Brain microvascular endothelial cell (primary cell): ENCODE results near the gene DHDH.

ENCODE experiments used
- DNase-seq: peaks from one replicate; pipeline ENCODE4 v3.0.0-alpha.2; 2020
- H3K27ac ChIP-seq: fragments of 250-450 bp; sonication (Bioruptor Pico); 2 replicates; pipeline ENCODE4 v1.5.1; 2020; ENCODE audit warnings: mild to moderate bottlenecking, moderate library complexity
- H3K27me3 ChIP-seq: fragments of 250-450 bp; sonication (Bioruptor Pico); replicated peaks from 2 replicates; pipeline ENCODE4 v1.5.1; 2020; ENCODE audit warnings: mild to moderate bottlenecking
- H3K36me3 ChIP-seq: fragments of 250-450 bp; sonication (Bioruptor Pico); replicated peaks from 2 replicates; pipeline ENCODE4 v1.5.1; 2020; ENCODE audit warnings: mild to moderate bottlenecking
- H3K4me3 ChIP-seq: 2 replicates; pipeline ENCODE4 v1.5.1; 2011; ENCODE audit warnings: low read depth, mild to moderate bottlenecking, control low read depth, low read length, moderate library complexity
- CTCF ChIP-seq: IDR thresholded peaks from 2 replicates; pipeline ENCODE4 v1.5.1; 2011; ENCODE audit warnings: low read depth, mild to moderate bottlenecking, moderate library complexity, low read length, control low read depth, inconsistent platforms; ENCODE audit errors: missing control alignments
- in situ Hi-C: cut with HindIII; loops from 2 replicates; pipeline ENCODE4 v1.10.0; 2017; ENCODE audit warnings: low sequenced_read_pairs, low pct_ligation_motif_present

DHDH gene

GRCh38 chr19:48958006-48958405, 24.5 kb downstream of the DHDH start:
- in situ Hi-C loops, result no loop called here
- Histone ChIP-seq H3K36me3 (peaks cover 7% of the 10 kb centered on the region), H3K4me3 (no peak overlapping the region), H3K27me3 (no peaks in the 10 kb centered on the region), H3K27ac (no peak overlapping the region)
- DNase-seq, result no peak
- TF ChIP-seq CTCF, result no peak

GRCh38 chr19:48959341-48960239, 26.1 kb downstream of the DHDH start:
- no peak for DNase-seq
- H3K4me3 ChIP-seq, result no peak overlapping the region
- in situ Hi-C loops, result no loop called here
- no peak for TF ChIP-seq CTCF
- H3K36me3 ChIP-seq, result peaks cover 7% of the 10 kb centered on the region
- no peaks in the 10 kb centered on the region for H3K27me3 ChIP-seq
- no peak overlapping the region for H3K27ac ChIP-seq

- no peak for DNase-seq
- in situ Hi-C loops, result no loop called here
- TF ChIP-seq CTCF, result no peak
- Histone ChIP-seq H3K36me3 (peaks cover 16% of the 10 kb centered on the region), H3K27me3 (no peaks in the 10 kb centered on the region), H3K27ac (no peak overlapping the region), H3K4me3 (no peak overlapping the region)
Observed at GRCh38 chr19:48961051-48961649, 27.7 kb downstream of the DHDH start.

- no peak for DNase-seq
- no peak overlapping the region for H3K27ac ChIP-seq
- peaks cover 18% of the 10 kb centered on the region for H3K36me3 ChIP-seq
- no peak for TF ChIP-seq CTCF
- H3K4me3 ChIP-seq, result no peak overlapping the region
- H3K27me3 ChIP-seq, result no peaks in the 10 kb centered on the region
- in situ Hi-C loops, result no loop called here
Observed at GRCh38 chr19:48961673-48962028, 28.2 kb downstream of the DHDH start.

- no peak for TF ChIP-seq CTCF
- in situ Hi-C loops, result no loop called here
- Histone ChIP-seq H3K27me3 (no peaks in the 10 kb centered on the region), H3K4me3 (no peak overlapping the region), H3K36me3 (peaks cover 24% of the 10 kb centered on the region), H3K27ac (peak overlapping the region; percentile 15)
- DNase-seq, result no peak
Observed at GRCh38 chr19:48962029-48962848, 28.7 kb downstream of the DHDH start.
